ENCODE measurements around the gene RPL23. TPM values are rescaled to one million over a fixed set of nuclear protein-coding genes. Genes with fewer than 3 reads are reported as not detected.

RPL23 gene
- total and polyA plus RNA-seq, 2 experiments from 2014 or later, result 877 to 4,267 TPM

DNA sequence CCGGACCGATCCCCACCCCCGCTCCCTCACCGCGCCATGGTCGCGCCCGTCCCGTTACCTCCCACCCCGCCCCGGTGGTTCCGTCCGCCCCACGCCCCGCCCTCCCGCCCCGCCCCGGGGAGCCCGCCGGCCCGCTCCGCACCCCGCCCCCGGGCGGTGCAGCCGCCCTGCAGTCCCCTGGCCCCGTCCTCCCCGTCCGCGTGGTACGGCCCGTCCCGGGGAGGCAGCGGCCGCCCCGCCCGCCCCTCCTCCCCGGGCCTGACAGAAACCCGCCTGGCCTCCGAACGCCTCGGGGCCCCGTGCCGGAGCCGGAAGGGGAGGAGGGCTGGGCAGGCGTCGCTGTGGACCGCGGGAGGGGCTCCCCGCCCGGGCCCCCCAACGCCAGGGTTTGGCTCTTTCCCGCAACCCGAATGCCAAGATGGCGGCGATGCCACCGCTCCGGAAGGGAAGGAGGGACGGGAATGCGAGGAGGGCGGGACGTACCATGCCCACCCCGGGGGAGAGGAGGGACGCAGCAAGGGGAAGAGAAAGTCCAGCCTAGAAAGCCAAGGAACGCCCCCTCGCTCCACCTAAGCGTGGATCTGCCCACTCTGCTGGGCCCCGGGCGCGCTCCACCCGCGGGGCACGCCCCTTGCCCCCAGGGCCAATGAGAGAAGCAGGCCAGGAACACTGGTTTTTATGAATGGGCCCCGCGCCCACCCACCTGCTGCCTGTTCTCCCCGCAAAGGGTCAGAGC lies 53.9 kb downstream of the RPL23 start, which contains the start of gene PIP4K2B:
Gene PIP4K2B (minus strand): TSS at position 56 of the 736 bp plus-strand sequence. CDS start 132 bp downstream, outside the sequence.
- Histone ChIP-seq H3K4me1 (ENCODE audit: insufficient read depth) (peaks cover 16% of the 10 kb centered on the region), H3K36me3 (ENCODE audit: insufficient read depth) (peaks cover 14% of the 10 kb centered on the region; the same call in 1 of the 2 replicates), H4K20me1 (replicated peaks; ENCODE audit: insufficient read depth) (peaks cover 25% of the 10 kb centered on the region), H3K9me2 (ENCODE audit: insufficient read depth) (no peaks in the 10 kb centered on the region), H3F3A (replicated peaks; ENCODE audit: low read depth) (peaks cover 14% of the 10 kb centered on the region; the same call in 1 of the 2 replicates), H3K27me3 (ENCODE audit: insufficient read depth) (no peaks in the 10 kb centered on the region), H3K27ac (ENCODE audit: low read depth) (peak within 1 kb of the TSS; percentile 97), H2AFZ (peak within 1 kb of the TSS; percentile 59), H3K4me3 (peak within 1 kb of the TSS; percentile 96), H3K79me2 (replicated peaks; ENCODE audit: insufficient read depth) (peaks cover 43% of the 10 kb centered on the region), H3K4me2 (peak within 1 kb of the TSS; percentile 98)
- ATAC-seq (peak; percentile 91), DNase-seq (ENCODE audit: low spot score) (peak; percentile 99)
- H3K9me3 Mint-ChIP-seq, result peaks cover 2% of the 10 kb centered on the region; the same call in 2 of the 3 replicates
- peaks cover 4% of the 10 kb centered on the region for H3K27me3 Mint-ChIP-seq (ENCODE audit: insufficient read depth, low read depth, poor library complexity)
- H3K4me1 Mint-ChIP-seq, result peaks cover 23% of the 10 kb centered on the region
- H3K36me3 Mint-ChIP-seq (ENCODE audit: low read depth), result peaks cover 60% of the 10 kb centered on the region
- no peak for TF ChIP-seq EZH2phosphoT487 (IDR thresholded peaks at IDR 0.05; ENCODE audit: unreplicated experiment)
- TF ChIP-seq CREB1 (CRISPR knock-in tag; IDR thresholded peaks at IDR 0.05; ENCODE audit: low read depth), result peak; percentile 36; the same call in 1 of the 2 replicates
- TF ChIP-seq, protein P1, sequence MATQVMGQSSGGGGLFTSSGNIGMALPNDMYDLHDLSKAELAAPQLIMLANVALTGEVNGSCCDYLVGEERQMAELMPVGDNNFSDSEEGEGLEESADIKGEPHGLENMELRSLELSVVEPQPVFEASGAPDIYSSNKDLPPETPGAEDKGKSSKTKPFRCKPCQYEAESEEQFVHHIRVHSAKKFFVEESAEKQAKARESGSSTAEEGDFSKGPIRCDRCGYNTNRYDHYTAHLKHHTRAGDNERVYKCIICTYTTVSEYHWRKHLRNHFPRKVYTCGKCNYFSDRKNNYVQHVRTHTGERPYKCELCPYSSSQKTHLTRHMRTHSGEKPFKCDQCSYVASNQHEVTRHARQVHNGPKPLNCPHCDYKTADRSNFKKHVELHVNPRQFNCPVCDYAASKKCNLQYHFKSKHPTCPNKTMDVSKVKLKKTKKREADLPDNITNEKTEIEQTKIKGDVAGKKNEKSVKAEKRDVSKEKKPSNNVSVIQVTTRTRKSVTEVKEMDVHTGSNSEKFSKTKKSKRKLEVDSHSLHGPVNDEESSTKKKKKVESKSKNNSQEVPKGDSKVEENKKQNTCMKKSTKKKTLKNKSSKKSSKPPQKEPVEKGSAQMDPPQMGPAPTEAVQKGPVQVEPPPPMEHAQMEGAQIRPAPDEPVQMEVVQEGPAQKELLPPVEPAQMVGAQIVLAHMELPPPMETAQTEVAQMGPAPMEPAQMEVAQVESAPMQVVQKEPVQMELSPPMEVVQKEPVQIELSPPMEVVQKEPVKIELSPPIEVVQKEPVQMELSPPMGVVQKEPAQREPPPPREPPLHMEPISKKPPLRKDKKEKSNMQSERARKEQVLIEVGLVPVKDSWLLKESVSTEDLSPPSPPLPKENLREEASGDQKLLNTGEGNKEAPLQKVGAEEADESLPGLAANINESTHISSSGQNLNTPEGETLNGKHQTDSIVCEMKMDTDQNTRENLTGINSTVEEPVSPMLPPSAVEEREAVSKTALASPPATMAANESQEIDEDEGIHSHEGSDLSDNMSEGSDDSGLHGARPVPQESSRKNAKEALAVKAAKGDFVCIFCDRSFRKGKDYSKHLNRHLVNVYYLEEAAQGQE (IDR thresholded peaks at IDR 0.05; ENCODE audit: unreplicated experiment), result no peak
- no peak for TF ChIP-seq ZNF331 (CRISPR knock-in tag; IDR thresholded peaks at IDR 0.05; ENCODE audit: low read depth)
- TF ChIP-seq, protein P2, sequence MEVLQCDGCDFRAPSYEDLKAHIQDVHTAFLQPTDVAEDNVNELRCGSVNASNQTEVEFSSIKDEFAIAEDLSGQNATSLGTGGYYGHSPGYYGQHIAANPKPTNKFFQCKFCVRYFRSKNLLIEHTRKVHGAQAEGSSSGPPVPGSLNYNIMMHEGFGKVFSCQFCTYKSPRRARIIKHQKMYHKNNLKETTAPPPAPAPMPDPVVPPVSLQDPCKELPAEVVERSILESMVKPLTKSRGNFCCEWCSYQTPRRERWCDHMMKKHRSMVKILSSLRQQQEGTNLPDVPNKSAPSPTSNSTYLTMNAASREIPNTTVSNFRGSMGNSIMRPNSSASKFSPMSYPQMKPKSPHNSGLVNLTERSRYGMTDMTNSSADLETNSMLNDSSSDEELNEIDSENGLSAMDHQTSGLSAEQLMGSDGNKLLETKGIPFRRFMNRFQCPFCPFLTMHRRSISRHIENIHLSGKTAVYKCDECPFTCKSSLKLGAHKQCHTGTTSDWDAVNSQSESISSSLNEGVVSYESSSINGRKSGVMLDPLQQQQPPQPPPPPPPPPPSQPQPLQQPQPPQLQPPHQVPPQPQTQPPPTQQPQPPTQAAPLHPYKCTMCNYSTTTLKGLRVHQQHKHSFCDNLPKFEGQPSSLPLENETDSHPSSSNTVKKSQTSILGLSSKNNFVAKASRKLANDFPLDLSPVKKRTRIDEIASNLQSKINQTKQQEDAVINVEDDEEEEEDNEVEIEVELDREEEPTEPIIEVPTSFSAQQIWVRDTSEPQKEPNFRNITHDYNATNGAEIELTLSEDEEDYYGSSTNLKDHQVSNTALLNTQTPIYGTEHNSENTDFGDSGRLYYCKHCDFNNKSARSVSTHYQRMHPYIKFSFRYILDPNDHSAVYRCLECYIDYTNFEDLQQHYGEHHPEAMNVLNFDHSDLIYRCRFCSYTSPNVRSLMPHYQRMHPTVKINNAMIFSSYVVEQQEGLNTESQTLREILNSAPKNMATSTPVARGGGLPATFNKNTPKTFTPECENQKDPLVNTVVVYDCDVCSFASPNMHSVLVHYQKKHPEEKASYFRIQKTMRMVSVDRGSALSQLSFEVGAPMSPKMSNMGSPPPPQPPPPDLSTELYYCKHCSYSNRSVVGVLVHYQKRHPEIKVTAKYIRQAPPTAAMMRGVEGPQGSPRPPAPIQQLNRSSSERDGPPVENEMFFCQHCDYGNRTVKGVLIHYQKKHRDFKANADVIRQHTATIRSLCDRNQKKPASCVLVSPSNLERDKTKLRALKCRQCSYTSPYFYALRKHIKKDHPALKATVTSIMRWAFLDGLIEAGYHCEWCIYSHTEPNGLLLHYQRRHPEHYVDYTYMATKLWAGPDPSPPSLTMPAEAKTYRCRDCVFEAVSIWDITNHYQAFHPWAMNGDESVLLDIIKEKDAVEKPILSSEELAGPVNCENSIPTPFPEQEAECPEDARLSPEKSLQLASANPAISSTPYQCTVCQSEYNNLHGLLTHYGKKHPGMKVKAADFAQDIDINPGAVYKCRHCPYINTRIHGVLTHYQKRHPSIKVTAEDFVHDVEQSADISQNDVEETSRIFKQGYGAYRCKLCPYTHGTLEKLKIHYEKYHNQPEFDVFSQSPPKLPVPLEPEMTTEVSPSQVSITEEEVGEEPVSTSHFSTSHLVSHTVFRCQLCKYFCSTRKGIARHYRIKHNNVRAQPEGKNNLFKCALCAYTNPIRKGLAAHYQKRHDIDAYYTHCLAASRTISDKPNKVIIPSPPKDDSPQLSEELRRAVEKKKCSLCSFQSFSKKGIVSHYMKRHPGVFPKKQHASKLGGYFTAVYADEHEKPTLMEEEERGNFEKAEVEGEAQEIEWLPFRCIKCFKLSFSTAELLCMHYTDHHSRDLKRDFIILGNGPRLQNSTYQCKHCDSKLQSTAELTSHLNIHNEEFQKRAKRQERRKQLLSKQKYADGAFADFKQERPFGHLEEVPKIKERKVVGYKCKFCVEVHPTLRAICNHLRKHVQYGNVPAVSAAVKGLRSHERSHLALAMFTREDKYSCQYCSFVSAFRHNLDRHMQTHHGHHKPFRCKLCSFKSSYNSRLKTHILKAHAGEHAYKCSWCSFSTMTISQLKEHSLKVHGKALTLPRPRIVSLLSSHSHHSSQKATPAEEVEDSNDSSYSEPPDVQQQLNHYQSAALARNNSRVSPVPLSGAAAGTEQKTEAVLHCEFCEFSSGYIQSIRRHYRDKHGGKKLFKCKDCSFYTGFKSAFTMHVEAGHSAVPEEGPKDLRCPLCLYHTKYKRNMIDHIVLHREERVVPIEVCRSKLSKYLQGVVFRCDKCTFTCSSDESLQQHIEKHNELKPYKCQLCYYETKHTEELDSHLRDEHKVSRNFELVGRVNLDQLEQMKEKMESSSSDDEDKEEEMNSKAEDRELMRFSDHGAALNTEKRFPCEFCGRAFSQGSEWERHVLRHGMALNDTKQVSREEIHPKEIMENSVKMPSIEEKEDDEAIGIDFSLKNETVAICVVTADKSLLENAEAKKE (CRISPR knock-in tag; IDR thresholded peaks at IDR 0.05), result no peak
- TF ChIP-seq ZNF114 (CRISPR knock-in tag; IDR thresholded peaks at IDR 0.05), result no peak
- TF ChIP-seq, protein P3, sequence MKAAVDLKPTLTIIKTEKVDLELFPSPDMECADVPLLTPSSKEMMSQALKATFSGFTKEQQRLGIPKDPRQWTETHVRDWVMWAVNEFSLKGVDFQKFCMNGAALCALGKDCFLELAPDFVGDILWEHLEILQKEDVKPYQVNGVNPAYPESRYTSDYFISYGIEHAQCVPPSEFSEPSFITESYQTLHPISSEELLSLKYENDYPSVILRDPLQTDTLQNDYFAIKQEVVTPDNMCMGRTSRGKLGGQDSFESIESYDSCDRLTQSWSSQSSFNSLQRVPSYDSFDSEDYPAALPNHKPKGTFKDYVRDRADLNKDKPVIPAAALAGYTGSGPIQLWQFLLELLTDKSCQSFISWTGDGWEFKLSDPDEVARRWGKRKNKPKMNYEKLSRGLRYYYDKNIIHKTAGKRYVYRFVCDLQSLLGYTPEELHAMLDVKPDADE (IDR thresholded peaks at IDR 0.05), result peak; percentile 39; the same call in 1 of the 2 replicates
- no peak for TF ChIP-seq JUNB (IDR thresholded peaks at IDR 0.05; ENCODE audit: unreplicated experiment)
- TF ChIP-seq STAT1 (IDR thresholded peaks at IDR 0.05; ENCODE audit: unreplicated experiment), result no peak
- TF ChIP-seq EZH2 (IDR thresholded peaks at IDR 0.05; ENCODE audit: low read depth, unreplicated experiment), result no peak
- TF ChIP-seq POLR2AphosphoS5 (IDR thresholded peaks at IDR 0.05; ENCODE audit: low read depth), result peak; percentile 59
- TF ChIP-seq NANOG (IDR thresholded peaks at IDR 0.05; ENCODE audit: borderline replicate concordance), result no peak
- TF ChIP-seq, protein P4, sequence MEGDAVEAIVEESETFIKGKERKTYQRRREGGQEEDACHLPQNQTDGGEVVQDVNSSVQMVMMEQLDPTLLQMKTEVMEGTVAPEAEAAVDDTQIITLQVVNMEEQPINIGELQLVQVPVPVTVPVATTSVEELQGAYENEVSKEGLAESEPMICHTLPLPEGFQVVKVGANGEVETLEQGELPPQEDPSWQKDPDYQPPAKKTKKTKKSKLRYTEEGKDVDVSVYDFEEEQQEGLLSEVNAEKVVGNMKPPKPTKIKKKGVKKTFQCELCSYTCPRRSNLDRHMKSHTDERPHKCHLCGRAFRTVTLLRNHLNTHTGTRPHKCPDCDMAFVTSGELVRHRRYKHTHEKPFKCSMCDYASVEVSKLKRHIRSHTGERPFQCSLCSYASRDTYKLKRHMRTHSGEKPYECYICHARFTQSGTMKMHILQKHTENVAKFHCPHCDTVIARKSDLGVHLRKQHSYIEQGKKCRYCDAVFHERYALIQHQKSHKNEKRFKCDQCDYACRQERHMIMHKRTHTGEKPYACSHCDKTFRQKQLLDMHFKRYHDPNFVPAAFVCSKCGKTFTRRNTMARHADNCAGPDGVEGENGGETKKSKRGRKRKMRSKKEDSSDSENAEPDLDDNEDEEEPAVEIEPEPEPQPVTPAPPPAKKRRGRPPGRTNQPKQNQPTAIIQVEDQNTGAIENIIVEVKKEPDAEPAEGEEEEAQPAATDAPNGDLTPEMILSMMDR (conservative IDR thresholded peaks at IDR 0.05; ENCODE audit: low read depth in 2 of 2), result no peak
- peak within 1 kb of the TSS; percentile 96 for H3K4me3 Mint-ChIP-seq
- peak within 1 kb of the TSS; percentile 93 for H3K27ac Mint-ChIP-seq

Data from GM23338 (cell line).